HepG2 (cell line): ENCODE measurements around the gene ARAP1. TPM values are rescaled to one million over a fixed set of nuclear protein-coding genes. Genes with fewer than 3 reads are reported as not detected.

Experiments used
- BRCA1 ChIP-seq: sonication (generic); formaldehyde crosslinking; IDR thresholded peaks from 2 replicates; pipeline ENCODE4 v1.4.0; 2020; ENCODE audit warnings: missing genetic modification reagents
- CREM ChIP-seq, 2 experiments: sonication (generic) in 1 of 2; formaldehyde crosslinking in 1 of 2; IDR thresholded peaks; 2 replicates each; pipeline versions ENCODE4 v1.4.0 to v1.6.1; 2016 to 2020; ENCODE audit warnings: antibody characterized with exemption in 1 of 2, mild to moderate bottlenecking in 1 of 2, missing genetic modification reagents in 1 of 2
- MTA1 ChIP-seq: sonication (generic); formaldehyde crosslinking; IDR thresholded peaks from 2 replicates; pipeline ENCODE4 v1.4.0; 2020; ENCODE audit warnings: missing genetic modification reagents, mild to moderate bottlenecking, borderline replicate concordance
- ZC3H4 ChIP-seq: sonication (generic); formaldehyde crosslinking; IDR thresholded peaks from 2 replicates; pipeline ENCODE4 v1.4.0; 2020; ENCODE audit warnings: missing genetic modification reagents, borderline replicate concordance
- ZNF317 ChIP-seq: sonication (generic); formaldehyde crosslinking; IDR thresholded peaks from 2 replicates; pipeline ENCODE4 v1.5.0; 2020; ENCODE audit warnings: mild to moderate bottlenecking, missing genetic modification reagents
- ZNF329 ChIP-seq: sonication (generic); formaldehyde crosslinking; IDR thresholded peaks from 2 replicates; pipeline ENCODE4 v1.9.0; 2021; ENCODE audit warnings: low read depth, mild to moderate bottlenecking, missing genetic modification reagents
- ZNF546 ChIP-seq: sonication (generic); formaldehyde crosslinking; conservative IDR thresholded peaks from 2 replicates; pipeline ENCODE4 v1.8.1; 2023; ENCODE audit warnings: mild to moderate bottlenecking, missing genetic modification reagents
- polyA plus RNA-seq, 8 experiments: library from polyadenylated mRNA; depleted of rRNA in 3 of 8; stranded (reverse) in 7 of 8; unstranded in 1 of 8; fragments of >200 nt; fragmentation: Illumina TruSeq in 4 of 8; extraction: Trizol in 4 of 8; gene quantifications; 2 replicates each; pipeline versions ENCODE4 v1.2.1 to v1.2.3, GENCODE V29; 2011 to 2016; ENCODE audit warnings: low read depth in 4 of 8, missing spikeins in 1 of 8, mixed read lengths in 1 of 8; ENCODE audit not compliant: insufficient read depth in 1 of 8
- total RNA-seq, 5 experiments: library from RNA; depleted of rRNA; stranded (reverse); fragments of >200 nt; fragmentation: Illumina TruSeq; extraction: Trizol; gene quantifications; 2 replicates each; pipeline ENCODE4 v1.2.3, GENCODE V29; 2016; ENCODE audit warnings: low read depth in 1 of 5
- TF ChIP-seq, protein P1 (sequence below): sonication (generic); formaldehyde crosslinking; IDR thresholded peaks from 2 replicates; pipeline ENCODE4 v1.4.0; 2020; ENCODE audit warnings: missing genetic modification reagents, borderline replicate concordance
- TF ChIP-seq, protein P2 (sequence below): sonication (generic); formaldehyde crosslinking; IDR thresholded peaks from 2 replicates; pipeline ENCODE4 v1.4.0; 2020; ENCODE audit warnings: missing genetic modification reagents, mild to moderate bottlenecking, borderline replicate concordance
- TF ChIP-seq, protein P3 (sequence below): sonication (generic); formaldehyde crosslinking; IDR thresholded peaks from 2 replicates; pipeline ENCODE4 v1.5.0; 2020; ENCODE audit warnings: mild to moderate bottlenecking, missing genetic modification reagents, borderline replicate concordance
- TF ChIP-seq, protein P4 (sequence below): sonication (generic); formaldehyde crosslinking; IDR thresholded peaks from 2 replicates; pipeline ENCODE4 v1.4.0; 2020; ENCODE audit warnings: mild to moderate bottlenecking, low read depth, missing genetic modification reagents
- TF ChIP-seq, protein P5 (sequence below): sonication (generic); formaldehyde crosslinking; IDR thresholded peaks from 2 replicates; pipeline ENCODE4 v1.4.0; 2020; ENCODE audit warnings: mild to moderate bottlenecking, missing genetic modification reagents
- TF ChIP-seq, protein P6 (sequence below), 2 experiments: sonication (generic) in 1 of 2; formaldehyde crosslinking in 1 of 2; IDR thresholded peaks; 2 replicates each; pipeline versions ENCODE4 v1.4.0 to v1.6.1; 2018 to 2020; ENCODE audit warnings: missing genetic modification reagents in 2 of 2, borderline replicate concordance in 1 of 2, low read depth in 1 of 2, mild to moderate bottlenecking in 1 of 2, missing biosample characterization in 1 of 2

ARAP1 gene
- total and polyA plus RNA-seq, 2 of the 13 experiments (the other 11 are each of a cell fraction or from before 2014, with no cell fraction given) = 43.2 to 55.5 TPM

DNA sequence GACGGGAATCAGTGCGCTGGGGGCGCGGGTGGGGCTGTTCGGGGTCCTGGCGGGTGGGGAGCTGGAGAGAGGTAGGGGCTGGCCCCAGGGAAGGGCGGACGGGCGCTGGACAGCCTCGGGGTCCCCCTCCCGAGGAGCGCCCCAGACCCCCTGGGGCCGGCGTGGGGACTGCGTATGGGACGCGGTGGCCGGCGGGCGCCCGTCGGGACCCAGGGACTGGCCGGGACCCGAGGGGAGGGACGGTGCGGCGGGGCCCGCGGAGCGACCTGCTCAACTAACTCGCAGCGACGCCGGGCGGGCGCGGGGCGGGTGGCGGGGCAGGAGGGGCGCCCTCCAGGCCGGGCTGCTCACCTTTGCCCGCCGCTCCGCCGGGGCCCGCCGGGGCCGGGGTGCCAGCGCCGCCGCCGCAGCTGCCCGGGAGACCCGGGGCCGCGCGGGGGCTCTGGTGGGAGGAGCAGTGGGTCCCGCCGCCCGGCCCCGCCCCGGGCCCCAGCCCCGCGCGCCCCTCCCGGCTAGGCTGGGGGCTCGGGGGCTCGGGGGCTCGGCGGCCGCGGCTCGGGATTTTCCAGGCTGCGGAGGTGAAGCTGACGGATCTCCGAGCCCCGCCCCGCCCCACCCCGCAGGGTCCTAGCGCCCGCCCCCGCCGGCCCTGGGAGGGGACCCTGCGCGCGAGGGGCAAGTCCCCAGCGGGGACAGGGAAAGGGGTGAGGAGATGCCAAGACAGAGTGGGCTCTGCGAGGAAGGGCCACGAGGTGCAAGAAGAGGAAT, 29.3 kb upstream of the ARAP1 start (continued):
- no peak for TF ChIP-seq MTA1 (CRISPR knock-in tag)
- no peak for TF ChIP-seq ZC3H4
- TF ChIP-seq, protein P1, sequence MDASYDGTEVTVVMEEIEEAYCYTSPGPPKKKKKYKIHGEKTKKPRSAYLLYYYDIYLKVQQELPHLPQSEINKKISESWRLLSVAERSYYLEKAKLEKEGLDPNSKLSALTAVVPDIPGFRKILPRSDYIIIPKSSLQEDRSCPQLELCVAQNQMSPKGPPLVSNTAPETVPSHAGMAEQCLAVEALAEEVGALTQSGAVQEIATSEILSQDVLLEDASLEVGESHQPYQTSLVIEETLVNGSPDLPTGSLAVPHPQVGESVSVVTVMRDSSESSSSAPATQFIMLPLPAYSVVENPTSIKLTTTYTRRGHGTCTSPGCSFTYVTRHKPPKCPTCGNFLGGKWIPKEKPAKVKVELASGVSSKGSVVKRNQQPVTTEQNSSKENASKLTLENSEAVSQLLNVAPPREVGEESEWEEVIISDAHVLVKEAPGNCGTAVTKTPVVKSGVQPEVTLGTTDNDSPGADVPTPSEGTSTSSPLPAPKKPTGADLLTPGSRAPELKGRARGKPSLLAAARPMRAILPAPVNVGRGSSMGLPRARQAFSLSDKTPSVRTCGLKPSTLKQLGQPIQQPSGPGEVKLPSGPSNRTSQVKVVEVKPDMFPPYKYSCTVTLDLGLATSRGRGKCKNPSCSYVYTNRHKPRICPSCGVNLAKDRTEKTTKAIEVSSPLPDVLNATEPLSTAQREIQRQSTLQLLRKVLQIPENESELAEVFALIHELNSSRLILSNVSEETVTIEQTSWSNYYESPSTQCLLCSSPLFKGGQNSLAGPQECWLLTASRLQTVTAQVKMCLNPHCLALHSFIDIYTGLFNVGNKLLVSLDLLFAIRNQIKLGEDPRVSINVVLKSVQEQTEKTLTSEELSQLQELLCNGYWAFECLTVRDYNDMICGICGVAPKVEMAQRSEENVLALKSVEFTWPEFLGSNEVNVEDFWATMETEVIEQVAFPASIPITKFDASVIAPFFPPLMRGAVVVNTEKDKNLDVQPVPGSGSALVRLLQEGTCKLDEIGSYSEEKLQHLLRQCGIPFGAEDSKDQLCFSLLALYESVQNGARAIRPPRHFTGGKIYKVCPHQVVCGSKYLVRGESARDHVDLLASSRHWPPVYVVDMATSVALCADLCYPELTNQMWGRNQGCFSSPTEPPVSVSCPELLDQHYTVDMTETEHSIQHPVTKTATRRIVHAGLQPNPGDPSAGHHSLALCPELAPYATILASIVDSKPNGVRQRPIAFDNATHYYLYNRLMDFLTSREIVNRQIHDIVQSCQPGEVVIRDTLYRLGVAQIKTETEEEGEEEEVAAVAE (CRISPR knock-in tag) = no peak
- no peak for TF ChIP-seq ZNF317 (CRISPR knock-in tag)
- TF ChIP-seq ZNF546 (CRISPR knock-in tag) = no peak
- no peak for TF ChIP-seq CREM (IDR thresholded peaks at IDR 0.05)
- TF ChIP-seq CREM (CRISPR knock-in tag; IDR thresholded peaks at IDR 0.05) = no peak
- TF ChIP-seq, protein P2, sequence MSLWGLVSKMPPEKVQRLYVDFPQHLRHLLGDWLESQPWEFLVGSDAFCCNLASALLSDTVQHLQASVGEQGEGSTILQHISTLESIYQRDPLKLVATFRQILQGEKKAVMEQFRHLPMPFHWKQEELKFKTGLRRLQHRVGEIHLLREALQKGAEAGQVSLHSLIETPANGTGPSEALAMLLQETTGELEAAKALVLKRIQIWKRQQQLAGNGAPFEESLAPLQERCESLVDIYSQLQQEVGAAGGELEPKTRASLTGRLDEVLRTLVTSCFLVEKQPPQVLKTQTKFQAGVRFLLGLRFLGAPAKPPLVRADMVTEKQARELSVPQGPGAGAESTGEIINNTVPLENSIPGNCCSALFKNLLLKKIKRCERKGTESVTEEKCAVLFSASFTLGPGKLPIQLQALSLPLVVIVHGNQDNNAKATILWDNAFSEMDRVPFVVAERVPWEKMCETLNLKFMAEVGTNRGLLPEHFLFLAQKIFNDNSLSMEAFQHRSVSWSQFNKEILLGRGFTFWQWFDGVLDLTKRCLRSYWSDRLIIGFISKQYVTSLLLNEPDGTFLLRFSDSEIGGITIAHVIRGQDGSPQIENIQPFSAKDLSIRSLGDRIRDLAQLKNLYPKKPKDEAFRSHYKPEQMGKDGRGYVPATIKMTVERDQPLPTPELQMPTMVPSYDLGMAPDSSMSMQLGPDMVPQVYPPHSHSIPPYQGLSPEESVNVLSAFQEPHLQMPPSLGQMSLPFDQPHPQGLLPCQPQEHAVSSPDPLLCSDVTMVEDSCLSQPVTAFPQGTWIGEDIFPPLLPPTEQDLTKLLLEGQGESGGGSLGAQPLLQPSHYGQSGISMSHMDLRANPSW (CRISPR knock-in tag) = no peak
- TF ChIP-seq, protein P3, sequence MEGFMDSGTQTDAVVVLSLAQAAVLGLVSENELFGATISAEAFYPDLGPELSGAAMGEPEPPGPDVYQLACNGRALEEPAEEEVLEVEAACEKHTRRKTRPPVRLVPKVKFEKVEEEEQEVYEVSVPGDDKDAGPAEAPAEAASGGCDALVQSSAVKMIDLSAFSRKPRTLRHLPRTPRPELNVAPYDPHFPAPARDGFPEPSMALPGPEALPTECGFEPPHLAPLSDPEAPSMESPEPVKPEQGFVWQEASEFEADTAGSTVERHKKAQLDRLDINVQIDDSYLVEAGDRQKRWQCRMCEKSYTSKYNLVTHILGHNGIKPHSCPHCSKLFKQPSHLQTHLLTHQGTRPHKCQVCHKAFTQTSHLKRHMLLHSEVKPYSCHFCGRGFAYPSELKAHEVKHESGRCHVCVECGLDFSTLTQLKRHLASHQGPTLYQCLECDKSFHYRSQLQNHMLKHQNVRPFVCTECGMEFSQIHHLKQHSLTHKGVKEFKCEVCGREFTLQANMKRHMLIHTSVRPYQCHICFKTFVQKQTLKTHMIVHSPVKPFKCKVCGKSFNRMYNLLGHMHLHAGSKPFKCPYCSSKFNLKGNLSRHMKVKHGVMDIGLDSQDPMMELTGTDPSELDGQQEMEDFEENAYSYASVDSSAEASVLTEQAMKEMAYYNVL (CRISPR knock-in tag) = 0 out of 2 replicates have a peak, but pooled peaks have one; percentile 24
- no peak for TF ChIP-seq BRCA1
- TF ChIP-seq, protein P4, sequence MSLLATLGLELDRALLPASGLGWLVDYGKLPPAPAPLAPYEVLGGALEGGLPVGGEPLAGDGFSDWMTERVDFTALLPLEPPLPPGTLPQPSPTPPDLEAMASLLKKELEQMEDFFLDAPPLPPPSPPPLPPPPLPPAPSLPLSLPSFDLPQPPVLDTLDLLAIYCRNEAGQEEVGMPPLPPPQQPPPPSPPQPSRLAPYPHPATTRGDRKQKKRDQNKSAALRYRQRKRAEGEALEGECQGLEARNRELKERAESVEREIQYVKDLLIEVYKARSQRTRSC (CRISPR knock-in tag) = no peak
- TF ChIP-seq, protein P5, sequence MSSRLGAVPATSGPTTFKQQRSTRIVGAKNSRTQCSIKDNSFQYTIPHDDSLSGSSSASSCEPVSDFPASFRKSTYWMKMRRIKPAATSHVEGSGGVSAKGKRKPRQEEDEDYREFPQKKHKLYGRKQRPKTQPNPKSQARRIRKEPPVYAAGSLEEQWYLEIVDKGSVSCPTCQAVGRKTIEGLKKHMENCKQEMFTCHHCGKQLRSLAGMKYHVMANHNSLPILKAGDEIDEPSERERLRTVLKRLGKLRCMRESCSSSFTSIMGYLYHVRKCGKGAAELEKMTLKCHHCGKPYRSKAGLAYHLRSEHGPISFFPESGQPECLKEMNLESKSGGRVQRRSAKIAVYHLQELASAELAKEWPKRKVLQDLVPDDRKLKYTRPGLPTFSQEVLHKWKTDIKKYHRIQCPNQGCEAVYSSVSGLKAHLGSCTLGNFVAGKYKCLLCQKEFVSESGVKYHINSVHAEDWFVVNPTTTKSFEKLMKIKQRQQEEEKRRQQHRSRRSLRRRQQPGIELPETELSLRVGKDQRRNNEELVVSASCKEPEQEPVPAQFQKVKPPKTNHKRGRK = no peak
- no peak for TF ChIP-seq ZNF329
- TF ChIP-seq, protein P6, sequence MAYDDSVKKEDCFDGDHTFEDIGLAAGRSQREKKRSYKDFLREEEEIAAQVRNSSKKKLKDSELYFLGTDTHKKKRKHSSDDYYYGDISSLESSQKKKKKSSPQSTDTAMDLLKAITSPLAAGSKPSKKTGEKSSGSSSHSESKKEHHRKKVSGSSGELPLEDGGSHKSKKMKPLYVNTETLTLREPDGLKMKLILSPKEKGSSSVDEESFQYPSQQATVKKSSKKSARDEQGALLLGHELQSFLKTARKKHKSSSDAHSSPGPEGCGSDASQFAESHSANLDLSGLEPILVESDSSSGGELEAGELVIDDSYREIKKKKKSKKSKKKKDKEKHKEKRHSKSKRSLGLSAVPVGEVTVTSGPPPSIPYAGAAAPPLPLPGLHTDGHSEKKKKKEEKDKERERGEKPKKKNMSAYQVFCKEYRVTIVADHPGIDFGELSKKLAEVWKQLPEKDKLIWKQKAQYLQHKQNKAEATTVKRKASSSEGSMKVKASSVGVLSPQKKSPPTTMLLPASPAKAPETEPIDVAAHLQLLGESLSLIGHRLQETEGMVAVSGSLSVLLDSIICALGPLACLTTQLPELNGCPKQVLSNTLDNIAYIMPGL (CRISPR knock-in tag; IDR thresholded peaks at IDR 0.05; ENCODE audit: borderline replicate concordance in 1 of 2, low read depth in 1 of 2) = peak in 1 of 2 experiments; percentile 7; a peak in 2 of 4 replicates
